Activated T-cell treated with anti-CD3 and anti-CD28 coated beads, Interleukin-2, amount 50 U/mL, for 24 hours (primary cell): ENCODE data around the gene KIF22.
A peak's percentile ranks its signal among the peaks of the same experiment; 100 is the strongest.
"Not testable (repeated sequence)": the region's sequence is repeated elsewhere in the genome, so short reads cannot be mapped to it uniquely, and the experiment has no call there.

Experiments used
- DNase-seq: peaks from one replicate; pipeline ENCODE4 v3.0.0-alpha.2; 2020
- H3K27ac Mint-ChIP-seq: 2 replicates; pipeline ENCODE4 v1.8.0; 2020; ENCODE audit warnings: mild to moderate bottlenecking, mixed read lengths
- H3K27me3 Mint-ChIP-seq: 2 replicates; pipeline ENCODE4 v1.8.0; 2020; ENCODE audit warnings: mixed read lengths
- H3K36me3 Mint-ChIP-seq: 2 replicates; pipeline ENCODE4 v1.8.0; 2020; ENCODE audit warnings: low read depth, mixed read lengths
- H3K4me1 Mint-ChIP-seq: 2 replicates; pipeline ENCODE4 v1.8.0; 2020; ENCODE audit warnings: low read depth, mixed read lengths
- H3K4me3 Mint-ChIP-seq: 2 replicates; pipeline ENCODE4 v1.8.0; 2020; ENCODE audit warnings: mild to moderate bottlenecking, moderate library complexity, mixed read lengths
- H3K9me3 Mint-ChIP-seq: 2 replicates; pipeline ENCODE4 v1.8.0; 2020; ENCODE audit warnings: mixed read lengths

Gene KIF22

GRCh38 chr16:29790183-29790948 is at the start of gene KIF22:
TSS of gene KIF22 (plus strand) at chr16:29790751. CDS start at chr16:29790760, 9 bp downstream.
- Mint-ChIP-seq H3K4me1 (peaks cover 42% of the 10 kb centered on the region), H3K9me3 (no peaks in the 10 kb centered on the region), H3K4me3 (peak within 1 kb of the TSS; percentile 100), H3K36me3 (peaks cover 49% of the 10 kb centered on the region), H3K27me3 (no peaks in the 10 kb centered on the region), H3K27ac (peak within 1 kb of the TSS; percentile 99)
- DNase-seq, result peak; percentile 100

- Mint-ChIP-seq H3K9me3 (no peaks in the 10 kb centered on the region), H3K36me3 (peaks cover 40% of the 10 kb centered on the region), H3K4me1 (peaks cover 91% of the 10 kb centered on the region), H3K27ac (peak overlapping the region; percentile 90), H3K4me3 (peak overlapping the region; percentile 87), H3K27me3 (no peaks in the 10 kb centered on the region)
- DNase-seq, result no peak
Measured at GRCh38 chr16:29742683-29743275, 47.8 kb upstream of the KIF22 start.

GRCh38 chr16:29743475-29743826 is 47.1 kb upstream of the KIF22 start:
- H3K36me3 Mint-ChIP-seq, result peaks cover 40% of the 10 kb centered on the region
- DNase-seq, result no peak
- peak overlapping the region; percentile 90 for H3K27ac Mint-ChIP-seq
- H3K4me1 Mint-ChIP-seq, result peaks cover 87% of the 10 kb centered on the region
- no peaks in the 10 kb centered on the region for H3K9me3 Mint-ChIP-seq
- H3K27me3 Mint-ChIP-seq, result no peaks in the 10 kb centered on the region
- peak overlapping the region; percentile 87 for H3K4me3 Mint-ChIP-seq

GRCh38 chr16:29743827-29744531 is 46.6 kb upstream of the KIF22 start:
- no peaks in the 10 kb centered on the region for H3K9me3 Mint-ChIP-seq
- no peaks in the 10 kb centered on the region for H3K27me3 Mint-ChIP-seq
- H3K36me3 Mint-ChIP-seq, result peaks cover 42% of the 10 kb centered on the region
- DNase-seq, result peak; percentile 71
- H3K4me1 Mint-ChIP-seq, result peaks cover 85% of the 10 kb centered on the region
- H3K4me3 Mint-ChIP-seq, result peak overlapping the region; percentile 87
- peak overlapping the region; percentile 90 for H3K27ac Mint-ChIP-seq

- H3K36me3 Mint-ChIP-seq, result peaks cover 43% of the 10 kb centered on the region
- peak; percentile 62 for DNase-seq
- H3K27ac Mint-ChIP-seq, result peak overlapping the region; percentile 97
- no peaks in the 10 kb centered on the region for H3K9me3 Mint-ChIP-seq
- H3K27me3 Mint-ChIP-seq, result no peaks in the 10 kb centered on the region
- peaks cover 83% of the 10 kb centered on the region for H3K4me1 Mint-ChIP-seq
- peak overlapping the region; percentile 87 for H3K4me3 Mint-ChIP-seq
Measured at GRCh38 chr16:29744541-29745101, 45.9 kb upstream of the KIF22 start.

GRCh38 chr16:29745121-29745852 is 45.3 kb upstream of the KIF22 start:
- H3K27me3 Mint-ChIP-seq, result no peaks in the 10 kb centered on the region
- H3K4me1 Mint-ChIP-seq, result peaks cover 76% of the 10 kb centered on the region
- peak overlapping the region; percentile 87 for H3K4me3 Mint-ChIP-seq
- peaks cover 43% of the 10 kb centered on the region for H3K36me3 Mint-ChIP-seq
- peak; percentile 75 for DNase-seq
- H3K9me3 Mint-ChIP-seq, result no peaks in the 10 kb centered on the region
- H3K27ac Mint-ChIP-seq, result peak overlapping the region; percentile 97

- Mint-ChIP-seq H3K4me3 (peak within 1 kb of the TSS; percentile 87), H3K4me1 (peaks cover 70% of the 10 kb centered on the region), H3K27ac (peak within 1 kb of the TSS; percentile 97), H3K27me3 (no peaks in the 10 kb centered on the region), H3K36me3 (peaks cover 43% of the 10 kb centered on the region), H3K9me3 (no peaks in the 10 kb centered on the region)
- peak; percentile 85 for DNase-seq
Measured at GRCh38 chr16:29745853-29746345, 44.7 kb upstream of the KIF22 start, which contains the start of gene C16orf54. TSS of gene C16orf54 (minus strand) at chr16:29745990. CDS start at chr16:29744951, 1,039 bp downstream.

GRCh38 chr16:29746518-29746917 is 44.0 kb upstream of the KIF22 start:
- H3K9me3 Mint-ChIP-seq, H3K27me3 Mint-ChIP-seq: not testable (repeated sequence)
- Mint-ChIP-seq H3K27ac (peak overlapping the region; percentile 97), H3K4me3 (peak overlapping the region; percentile 87), H3K4me1 (peaks cover 66% of the 10 kb centered on the region), H3K36me3 (peaks cover 42% of the 10 kb centered on the region)
- peak; percentile 37 for DNase-seq

GRCh38 chr16:29747947-29748759 is 42.4 kb upstream of the KIF22 start:
- Mint-ChIP-seq H3K27ac (no peak overlapping the region), H3K36me3 (peaks cover 26% of the 10 kb centered on the region), H3K4me1 (peaks cover 54% of the 10 kb centered on the region), H3K27me3 (no peaks in the 10 kb centered on the region), H3K4me3 (no peak overlapping the region), H3K9me3 (no peaks in the 10 kb centered on the region)
- no peak for DNase-seq

- not testable (repeated sequence) for H3K27me3 Mint-ChIP-seq, H3K9me3 Mint-ChIP-seq, H3K4me3 Mint-ChIP-seq, DNase-seq
- Mint-ChIP-seq H3K4me1 (peaks cover 51% of the 10 kb centered on the region), H3K36me3 (peaks cover 20% of the 10 kb centered on the region), H3K27ac (peak overlapping the region; percentile 23)
Measured at GRCh38 chr16:29748760-29749149, 41.8 kb upstream of the KIF22 start.

GRCh38 chr16:29753516-29753915 is 37.0 kb upstream of the KIF22 start:
- Mint-ChIP-seq H3K4me1 (peaks cover 36% of the 10 kb centered on the region), H3K9me3 (no peaks in the 10 kb centered on the region), H3K4me3 (no peak overlapping the region), H3K27ac (peak overlapping the region; percentile 29), H3K27me3 (no peaks in the 10 kb centered on the region), H3K36me3 (peaks cover 3% of the 10 kb centered on the region)
- DNase-seq, result no peak

GRCh38 chr16:29756654-29757053 is 33.9 kb upstream of the KIF22 start:
- peaks cover 27% of the 10 kb centered on the region for H3K4me1 Mint-ChIP-seq
- peak overlapping the region; percentile 7 for H3K27ac Mint-ChIP-seq
- H3K9me3 Mint-ChIP-seq, result no peaks in the 10 kb centered on the region
- no peaks in the 10 kb centered on the region for H3K27me3 Mint-ChIP-seq
- no peak overlapping the region for H3K4me3 Mint-ChIP-seq
- H3K36me3 Mint-ChIP-seq, result no peaks in the 10 kb centered on the region
- no peak for DNase-seq

GRCh38 chr16:29757086-29757485 is 33.5 kb upstream of the KIF22 start:
- not testable (repeated sequence) for H3K36me3 Mint-ChIP-seq, H3K9me3 Mint-ChIP-seq, DNase-seq, H3K27ac Mint-ChIP-seq, H3K4me3 Mint-ChIP-seq, H3K27me3 Mint-ChIP-seq
- H3K4me1 Mint-ChIP-seq, result peaks cover 26% of the 10 kb centered on the region
